Stimulated activated CD4-positive, alpha-beta T cell treated with anti-CD3 and anti-CD28 coated beads, Interleukin-15, amount 100 ng/mL, for 24 hours (primary cell): ENCODE data around the gene GDPD4.

ENCODE experiments used
- DNase-seq: peaks from one replicate; pipeline ENCODE4 v3.0.0-alpha.2; 2020

Gene GDPD4

GRCh38 chr11:77289737-77290136, 11.7 kb downstream of the GDPD4 start:
- no peak for DNase-seq

DNA sequence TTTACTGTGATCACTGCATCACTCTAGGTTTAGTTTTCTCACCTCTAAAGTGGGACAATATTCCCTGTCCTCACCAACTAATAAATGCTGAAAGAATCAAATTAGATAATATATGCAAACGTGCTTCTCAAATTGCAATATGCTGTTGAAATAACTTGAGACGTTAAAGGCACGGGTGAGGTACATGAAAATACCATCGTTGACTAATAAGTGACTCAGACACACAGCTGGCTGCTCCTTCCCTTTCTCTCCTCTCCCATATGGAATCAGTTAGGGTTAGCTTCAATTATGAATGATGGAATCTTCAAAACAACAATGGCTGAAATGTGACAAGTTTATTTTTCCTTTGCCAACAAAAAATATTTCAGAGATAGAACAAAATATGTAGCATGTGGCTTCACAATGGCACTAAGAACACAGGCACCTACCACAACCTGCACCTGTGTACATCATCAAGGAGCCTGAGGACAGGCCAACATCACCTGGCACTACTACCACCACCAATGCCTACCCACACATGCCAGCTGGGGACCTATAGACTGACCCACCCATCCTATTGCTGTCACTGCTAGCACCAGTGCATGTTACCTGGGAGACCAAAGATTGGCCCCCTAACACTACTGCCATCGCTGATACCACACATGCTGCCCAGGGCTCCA, 13.7 kb downstream of the GDPD4 start:
- no peak for DNase-seq

DNA sequence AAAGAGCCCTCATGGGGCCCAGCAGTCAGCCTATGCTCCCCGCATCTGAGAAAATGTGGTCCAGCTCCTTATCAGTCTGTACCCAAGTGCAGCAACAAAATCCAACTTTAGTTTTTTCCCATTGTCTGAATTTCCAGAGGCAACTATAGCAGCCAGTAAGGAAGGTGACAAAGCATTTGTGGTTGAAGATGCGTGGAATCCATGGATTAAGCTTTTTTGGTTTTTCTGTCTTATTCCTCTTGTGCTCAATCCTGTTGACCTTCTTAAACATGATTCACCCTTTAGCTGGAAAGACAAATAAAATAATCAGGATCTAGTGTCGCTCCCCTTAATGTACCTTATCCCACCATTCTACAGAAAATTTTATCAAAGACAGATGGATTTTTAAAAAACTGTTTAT, 14.3 kb downstream of the GDPD4 start:
- no peak for DNase-seq

DNA sequence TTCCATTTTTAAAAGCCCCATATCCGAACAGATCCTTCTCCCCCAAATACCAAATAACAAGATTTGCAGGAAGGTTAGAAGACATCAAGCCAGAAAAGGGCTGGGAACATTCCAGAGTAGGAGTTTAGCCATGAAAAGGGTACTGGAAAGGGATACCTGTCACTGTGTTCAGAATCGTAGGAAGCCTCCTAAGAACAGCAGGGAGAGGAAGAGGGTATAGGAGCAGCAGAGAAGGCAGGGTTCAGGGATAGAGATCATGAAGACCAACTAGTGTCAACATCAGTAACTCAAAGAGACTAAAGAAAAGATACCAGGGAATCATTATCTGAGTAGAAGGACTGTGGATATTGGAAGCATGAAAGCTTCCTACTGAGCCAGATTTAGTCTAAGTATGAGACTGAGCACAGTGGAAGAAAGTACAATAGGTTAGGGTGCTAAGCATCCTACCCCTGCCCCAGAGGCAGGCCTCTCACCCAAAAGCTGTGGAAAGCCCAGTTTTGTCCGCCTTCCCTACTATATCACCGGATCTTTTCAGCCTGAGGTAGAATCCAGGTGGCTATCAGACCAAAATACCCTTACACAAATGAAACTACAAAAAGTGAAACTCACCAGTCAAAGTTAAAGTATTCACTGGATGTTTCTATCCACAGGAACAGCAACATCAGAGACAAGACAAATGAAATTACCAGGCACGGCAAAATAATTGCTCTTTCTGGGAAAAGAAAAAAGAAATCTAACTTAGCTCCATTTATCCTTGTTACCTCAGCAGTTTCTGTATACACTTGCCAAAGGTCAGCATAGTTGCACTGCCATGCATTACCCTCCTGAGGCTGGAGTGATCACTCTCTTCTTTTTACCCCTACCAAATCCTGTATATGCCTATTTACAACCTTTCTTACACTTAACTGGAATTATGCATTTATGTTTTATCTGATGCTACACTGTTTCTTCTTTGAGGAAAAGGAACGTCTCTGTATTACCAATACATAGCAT, 16.7 kb downstream of the GDPD4 start:
- no peak for DNase-seq

GRCh38 chr11:77283101-77283500, 18.4 kb downstream of the GDPD4 start:
- DNase-seq, result no peak

DNA sequence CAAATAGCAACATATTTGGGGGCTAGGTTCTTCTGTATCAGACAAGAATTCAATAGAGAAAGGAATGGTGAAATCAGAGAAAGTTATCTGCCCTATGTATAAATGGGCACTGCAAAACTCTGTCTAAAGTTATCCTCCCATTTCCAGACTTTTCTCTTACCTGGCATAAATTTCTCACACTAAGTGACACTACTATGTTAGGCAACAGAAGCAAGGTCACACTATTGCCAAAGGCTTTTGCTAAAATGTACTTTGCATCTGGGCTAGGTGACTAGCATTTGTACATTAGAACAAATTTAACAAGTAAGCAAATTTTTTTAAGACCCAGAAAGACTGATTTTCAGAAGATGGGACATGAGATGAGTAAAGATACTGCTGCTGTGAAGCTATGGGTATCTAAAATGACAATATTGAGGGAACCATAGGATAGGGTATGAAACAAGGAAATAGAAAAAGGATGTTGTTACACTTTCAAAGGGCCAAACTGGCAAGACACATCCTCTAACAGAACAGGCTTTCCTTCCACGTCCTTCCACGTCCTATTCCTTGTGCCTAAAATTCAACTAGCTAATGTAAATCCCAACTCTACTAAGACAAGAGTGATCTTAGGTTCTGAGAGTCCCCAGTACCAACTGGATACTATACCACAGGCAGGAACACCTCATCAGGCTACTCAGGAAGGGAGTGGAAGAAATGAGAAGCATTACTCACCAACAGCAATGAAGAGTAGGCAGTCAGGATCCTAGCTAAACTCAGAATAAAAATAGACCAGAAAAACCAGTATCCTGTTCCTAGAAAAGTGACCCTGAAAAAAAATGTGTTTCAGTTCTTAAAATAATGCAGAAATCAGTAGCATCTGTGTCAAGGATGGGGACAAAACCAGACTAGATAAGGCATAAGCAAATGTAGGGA, 22.6 kb downstream of the GDPD4 start:
- no peak for DNase-seq

DNA sequence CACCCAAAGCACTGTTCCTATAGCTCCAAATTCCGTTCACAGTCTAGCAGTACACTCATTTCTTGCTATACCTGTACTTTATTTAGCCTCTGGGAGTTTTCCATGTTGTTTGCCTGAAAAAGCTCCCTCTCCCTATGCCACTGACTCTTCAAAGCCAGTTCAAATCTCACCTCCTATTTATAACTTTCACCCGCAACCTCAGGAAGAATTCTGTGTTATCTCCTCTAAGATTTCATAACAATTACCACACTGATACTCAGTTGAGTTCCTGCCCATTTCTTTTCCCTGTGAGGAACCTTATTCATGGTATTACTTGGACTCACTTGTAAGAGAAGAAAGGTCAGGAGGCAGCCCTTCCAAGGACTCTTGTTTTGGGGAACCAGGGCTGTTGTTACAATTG, 25.2 kb downstream of the GDPD4 start:
- DNase-seq, result no peak

GRCh38 chr11:77270921-77271320, 30.6 kb downstream of the GDPD4 start:
- no peak for DNase-seq

DNA sequence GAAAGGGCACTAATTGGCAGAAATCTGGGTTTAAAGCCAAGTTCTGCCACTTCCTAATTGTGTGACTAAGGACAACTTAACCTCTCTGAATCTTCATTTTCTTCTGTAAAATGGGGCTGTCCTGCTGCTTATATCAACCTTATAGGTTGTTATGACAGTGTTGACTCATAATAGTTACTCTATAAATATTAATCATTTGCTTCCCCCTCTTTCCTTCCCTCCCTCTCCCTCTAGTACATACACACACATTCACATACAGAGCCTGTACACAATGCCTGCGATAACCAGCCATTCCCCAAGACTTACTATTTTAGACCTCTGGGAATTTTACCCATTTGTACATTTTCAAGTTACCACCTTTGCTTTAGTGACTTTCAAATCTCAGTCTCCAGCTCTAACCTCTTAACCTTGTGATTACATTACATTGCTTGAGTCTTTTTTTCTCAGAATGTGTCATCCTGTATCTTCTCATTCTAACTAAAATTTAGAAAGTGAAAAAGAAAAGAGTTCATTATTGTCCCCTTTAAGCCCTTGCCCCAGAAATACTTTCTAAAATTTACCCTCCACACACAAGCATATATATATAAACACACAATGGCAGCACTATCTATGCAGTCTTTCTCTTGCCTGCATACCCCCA, 31.9 kb downstream of the GDPD4 start:
- DNase-seq, result no peak

DNA sequence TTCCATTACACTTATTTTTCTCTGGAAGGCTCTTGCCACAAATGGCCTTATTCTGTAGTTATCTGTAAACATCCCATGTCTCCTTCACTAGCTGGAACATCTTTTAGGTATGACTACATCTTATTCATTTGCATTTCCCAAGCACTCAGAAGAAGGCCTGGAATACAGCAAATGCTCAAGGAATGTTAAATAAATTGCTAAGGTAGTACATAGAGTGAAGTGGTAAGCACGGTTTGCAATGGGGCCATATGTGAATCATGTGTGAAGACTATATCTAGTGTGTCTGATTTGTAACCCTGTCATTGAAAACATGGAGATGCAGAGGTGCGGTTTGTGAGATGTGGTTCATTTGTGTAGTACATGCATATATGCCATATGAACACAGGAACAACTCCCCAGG, 33.5 kb downstream of the GDPD4 start:
- DNase-seq, result no peak

DNA sequence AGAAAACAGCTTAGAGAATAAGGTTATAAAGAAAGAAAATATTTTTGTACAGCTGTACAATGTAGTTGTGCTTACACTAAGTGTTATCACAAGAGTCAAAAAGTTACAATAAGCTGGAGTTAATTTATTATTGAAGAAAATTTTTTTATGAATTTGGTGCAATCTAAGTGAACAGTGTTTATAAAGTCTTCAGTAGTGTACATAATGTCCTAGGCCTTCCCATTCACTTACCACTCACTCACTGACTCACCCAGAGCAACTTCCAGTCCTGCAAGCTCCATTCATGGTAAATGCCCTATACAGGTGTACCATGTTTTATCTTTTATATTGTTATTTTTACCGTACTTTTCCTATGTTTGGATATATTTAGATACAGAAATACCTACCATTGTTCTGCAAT, 34.7 kb downstream of the GDPD4 start:
- no peak for DNase-seq

DNA sequence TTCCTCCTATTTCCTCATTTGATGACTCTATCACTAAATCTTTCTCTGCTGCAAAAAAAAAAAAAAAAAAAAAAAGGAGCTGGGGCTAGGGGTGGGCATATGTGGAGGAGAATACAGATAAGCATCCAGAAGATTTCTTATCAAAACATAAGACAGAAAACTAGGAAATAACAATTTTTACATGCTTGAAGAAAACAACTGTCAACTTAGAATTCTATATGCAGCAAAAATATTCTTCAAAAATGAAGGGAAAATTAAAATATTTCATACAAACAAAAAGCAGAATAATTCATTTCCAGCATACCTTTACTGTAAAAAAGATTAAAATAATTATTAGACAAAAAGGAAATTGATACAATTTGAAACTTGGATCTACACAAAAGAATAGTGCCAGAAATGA, 38.7 kb downstream of the GDPD4 start:
- no peak for DNase-seq

- no peak for DNase-seq
Observed at GRCh38 chr11:77259641-77260040, 41.8 kb downstream of the GDPD4 start.

- DNase-seq, result no peak
Observed at GRCh38 chr11:77253690-77254089, 47.8 kb downstream of the GDPD4 start.

- no peak for DNase-seq
Observed at GRCh38 chr11:77252555-77253270, 48.8 kb downstream of the GDPD4 start.

DNA sequence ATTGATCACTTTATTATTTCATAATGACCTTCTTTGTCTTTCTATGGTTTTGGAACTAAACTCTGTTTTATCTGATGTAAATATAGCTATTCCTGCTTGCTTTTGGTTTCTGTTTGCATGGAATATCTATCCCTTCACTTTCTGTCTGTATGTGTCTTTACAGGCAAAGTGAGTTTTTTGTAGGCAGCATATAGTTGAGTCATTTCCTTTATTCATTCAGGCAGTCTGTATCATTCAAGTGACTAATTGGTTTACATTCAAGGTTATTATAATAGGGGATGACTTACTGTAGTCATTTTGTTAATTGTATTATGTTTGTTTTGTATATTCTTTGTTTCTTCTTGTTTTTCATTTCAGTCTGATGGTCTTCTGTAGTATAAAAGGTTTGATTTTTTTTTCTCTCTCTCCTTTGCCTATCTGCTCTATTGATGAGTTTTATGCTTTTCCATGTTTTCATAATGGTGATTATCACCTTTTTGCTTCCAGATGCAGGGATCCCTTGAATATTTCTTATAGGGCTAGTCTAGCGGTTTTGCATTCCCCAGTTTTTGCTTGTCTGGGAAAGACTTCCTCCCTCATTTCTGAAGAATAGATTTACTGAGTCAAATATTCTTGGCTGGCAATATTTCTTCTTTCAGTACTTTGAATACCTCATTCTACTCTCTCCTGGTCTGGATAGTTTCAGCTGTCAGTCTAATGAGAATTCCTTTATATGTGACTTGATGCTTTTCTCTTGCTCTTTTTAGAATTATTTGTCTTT, 50.4 kb downstream of the GDPD4 start:
- no peak for DNase-seq

GRCh38 chr11:77249427-77249826, 52.1 kb downstream of the GDPD4 start:
- no peak for DNase-seq

DNA sequence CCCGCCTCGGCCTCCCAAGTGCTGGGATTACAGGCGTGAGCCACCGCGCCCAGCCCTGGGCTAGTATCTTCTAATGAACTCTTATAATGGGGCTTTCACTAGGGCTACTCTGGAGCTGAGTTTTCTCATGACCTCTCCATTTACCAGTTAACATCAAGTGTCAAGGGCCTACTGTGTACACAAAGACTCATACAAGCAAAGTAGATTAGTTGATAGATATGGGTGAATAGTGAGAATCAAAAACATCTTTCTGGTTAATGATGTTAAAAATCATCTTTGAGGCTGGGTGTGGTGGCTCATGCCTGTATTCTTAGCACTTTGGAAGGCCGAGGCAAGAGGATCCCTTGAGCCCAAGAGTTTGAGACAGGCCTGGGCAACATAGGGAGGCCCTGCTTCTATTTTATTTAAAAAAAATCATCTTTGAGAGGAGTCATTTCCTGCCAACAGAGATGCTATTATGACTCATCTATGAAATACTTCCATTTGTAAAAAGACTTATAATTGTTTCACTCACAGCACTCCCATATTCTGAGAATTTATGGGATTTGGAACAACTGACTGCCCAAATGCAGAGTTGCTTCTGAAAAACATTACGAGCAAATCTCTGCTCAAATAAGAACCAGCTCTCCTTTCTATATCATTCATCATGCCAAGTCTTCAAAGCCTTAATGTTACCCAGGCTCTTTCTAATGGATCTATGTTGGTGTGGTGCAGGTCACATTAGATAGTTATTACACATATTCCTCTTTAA, 57.0 kb downstream of the GDPD4 start:
- no peak for DNase-seq

GRCh38 chr11:77236901-77237300, 64.6 kb downstream of the GDPD4 start:
- DNase-seq, result no peak

DNA sequence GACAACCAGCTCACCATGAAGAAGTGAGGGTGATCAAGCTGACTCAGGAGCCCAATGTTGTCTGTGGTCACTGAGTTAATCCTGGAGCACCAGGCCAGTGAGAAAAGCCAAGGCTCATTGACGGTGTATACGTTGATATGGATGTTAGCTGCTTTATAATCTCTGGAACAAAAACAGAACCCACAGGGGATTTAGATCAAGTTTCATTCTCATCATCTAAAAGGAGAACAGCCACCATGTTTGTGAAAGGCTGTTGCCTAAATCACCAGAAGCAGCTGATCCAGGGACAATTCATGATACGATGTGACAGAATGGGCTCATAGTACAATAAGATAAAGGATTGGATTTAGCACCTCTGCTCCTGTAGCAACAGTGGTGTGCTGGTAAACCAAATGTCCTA, 68.5 kb downstream of the GDPD4 start:
- DNase-seq, result no peak
